CD8-positive, alpha-beta memory T cell (primary cell): ENCODE measurements around the gene SRMS. TPM values are rescaled to one million over a fixed set of nuclear protein-coding genes. Genes with fewer than 3 reads are reported as not detected.

Experiments used
- CTCF ChIA-PET: fragments of 350-600 bp; sonication (Branson Sonifier 250); formaldehyde crosslinking; loops from one replicate; lab custom pipeline; 2021; ENCODE audit warnings: antibody characterized with exemption; lab: Charles Lee
- POLR2A ChIA-PET: fragments of 350-600 bp; sonication (Branson Sonifier 250); formaldehyde crosslinking; loops from one replicate; lab custom pipeline; 2021; ENCODE audit warnings: antibody characterized with exemption; lab: Charles Lee
- DNase-seq, 5 donors: peaks; one replicate each; pipeline versions ENCODE4 v3.0.0 to v3.0.0-alpha.2; 2020 to 2022; ENCODE audit warnings: mixed read lengths in 1 of 5
- H3K27ac ChIP-seq: one replicate; pipeline ENCODE4 v1.7.0; 2013; ENCODE audit warnings: low read depth, mild to moderate bottlenecking, low read length, moderate library complexity
- H3K27me3 ChIP-seq: 2 replicates; pipeline ENCODE4 v1.7.0; 2013; ENCODE audit warnings: low read length, mild to moderate bottlenecking; ENCODE audit not compliant: insufficient read depth, poor library complexity, severe bottlenecking
- H3K36me3 ChIP-seq: 2 replicates; pipeline ENCODE4 v1.7.0; 2013; ENCODE audit warnings: mild to moderate bottlenecking, low read length, moderate library complexity; ENCODE audit not compliant: insufficient read depth
- H3K4me1 ChIP-seq: 2 replicates; pipeline ENCODE4 v1.7.0; 2013; ENCODE audit warnings: mild to moderate bottlenecking, low read length, moderate library complexity; ENCODE audit not compliant: insufficient read depth
- H3K4me3 ChIP-seq: 2 replicates; pipeline ENCODE4 v1.7.0; 2013; ENCODE audit warnings: mild to moderate bottlenecking, low read length
- H3K9me3 ChIP-seq: 2 replicates; pipeline ENCODE4 v1.7.0; 2013; ENCODE audit warnings: mild to moderate bottlenecking, low read length
- H3K27ac Mint-ChIP-seq, 8 donors: one replicate each; pipeline ENCODE4 v1.8.0; 2020 to 2021; ENCODE audit warnings: mixed read lengths in 8 of 8, mild to moderate bottlenecking in 6 of 8, inconsistent platforms in 3 of 8, moderate library complexity in 3 of 8
- H3K27me3 Mint-ChIP-seq, 2 donors: one replicate each; pipeline ENCODE4 v1.8.0; 2020 to 2021; ENCODE audit warnings: mixed read lengths in 2 of 2, mild to moderate bottlenecking in 1 of 2, moderate library complexity in 1 of 2
- H3K36me3 Mint-ChIP-seq, 3 donors: one replicate each; pipeline ENCODE4 v1.8.0; 2020 to 2021; ENCODE audit warnings: mixed read lengths in 3 of 3, inconsistent platforms in 1 of 3, mild to moderate bottlenecking in 1 of 3
- H3K4me1 Mint-ChIP-seq, 3 donors: one replicate each; pipeline ENCODE4 v1.8.0; 2020 to 2021; ENCODE audit warnings: mixed read lengths in 3 of 3, inconsistent platforms in 1 of 3, mild to moderate bottlenecking in 1 of 3
- H3K4me3 Mint-ChIP-seq, 7 donors: one replicate each; pipeline ENCODE4 v1.8.0; 2020 to 2021; ENCODE audit warnings: mixed read lengths in 7 of 7, mild to moderate bottlenecking in 6 of 7, moderate library complexity in 4 of 7, inconsistent platforms in 2 of 7
- H3K9me3 Mint-ChIP-seq, 5 donors: one replicate each; pipeline ENCODE4 v1.8.0; 2020 to 2022; ENCODE audit warnings: mixed read lengths in 5 of 5, mild to moderate bottlenecking in 3 of 5, moderate library complexity in 2 of 5, inconsistent platforms in 1 of 5
- polyA plus RNA-seq: library from polyadenylated mRNA; unstranded; fragments of 300-500 nt; fragmentation: Illumina TruSeq; gene quantifications from one replicate; pipeline ENCODE4 v1.2.3, GENCODE V29; 2021
- total RNA-seq, 2 experiments: library from RNA; stranded (reverse); gene quantifications; one replicate each; pipeline ENCODE4 v1.2.3, GENCODE V29; 2021

SRMS gene
- total and polyA plus RNA-seq, 3 experiments from 2014 or later: not detected

- Histone ChIP-seq H3K27me3 (no peaks in the 10 kb centered on the region), H3K4me1 (peaks cover 12% of the 10 kb centered on the region), H3K9me3 (no peaks in the 10 kb centered on the region), H3K36me3 (no peaks in the 10 kb centered on the region), H3K4me3 (no peak overlapping the region), H3K27ac (no peak overlapping the region)
- no peak for DNase-seq
- Mint-ChIP-seq H3K4me3 (no peak overlapping the region), H3K27me3 (no peaks in the 10 kb centered on the region), H3K36me3 (peaks cover 0 to 4% (median 2%) of the 10 kb centered on the region in 3 donors), H3K4me1 (peaks cover 0 to 5% (median 0%) of the 10 kb centered on the region in 3 donors), H3K27ac (peak overlapping the region in 1 of 8 donors; percentile 51), H3K9me3 (no peaks in the 10 kb centered on the region)
- POLR2A ChIA-PET: no interaction called here
- CTCF ChIA-PET: interaction anchor here (0.9 to 1.7 kb wide), 8 partner anchors 20 to 398 kb away, joined by 3 to 7 read pairs (median 3); partner anchors contain the start of genes PRPF6, PTK6 and STMN3
Measured at GRCh38 chr20:63582382-63583063, 35.0 kb upstream of the SRMS start.

DNA sequence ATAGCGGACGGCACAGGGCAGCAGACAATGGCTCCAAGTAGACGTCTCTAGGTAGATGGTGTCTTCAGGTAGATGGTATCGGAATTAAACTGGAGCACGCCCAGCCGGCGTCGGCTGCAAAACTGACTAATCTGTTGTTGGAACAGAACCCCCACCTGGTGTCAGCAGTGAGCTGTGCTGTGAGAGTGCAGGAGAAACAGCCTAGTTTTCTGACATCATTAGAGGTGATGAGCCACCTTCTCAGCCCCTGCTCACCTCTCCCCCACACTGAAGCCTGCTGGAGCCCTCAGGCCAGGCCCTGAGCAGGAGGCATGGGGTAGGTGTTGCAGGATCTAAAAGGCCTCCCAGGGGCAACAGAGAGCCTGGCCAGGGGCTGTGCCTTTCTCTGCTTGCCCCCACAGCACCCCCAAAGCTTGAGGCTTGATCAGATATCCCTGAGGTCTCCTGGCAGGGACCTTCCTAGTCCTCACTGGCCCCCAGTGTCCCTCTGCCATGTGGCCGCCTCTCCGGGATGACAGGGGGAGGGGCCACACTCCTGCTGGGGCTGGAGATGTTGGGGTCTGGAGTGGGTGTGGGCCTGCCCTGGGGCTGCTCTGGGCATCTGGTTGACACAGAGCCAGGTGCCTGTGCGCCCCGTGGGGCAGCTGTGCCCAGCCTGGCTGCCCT, 33.4 kb upstream of the SRMS start:
- Mint-ChIP-seq H3K27me3 (peaks cover 0 to 4% of the 10 kb centered on the region in 2 donors), H3K4me1 (peaks cover 1 to 5% (median 4%) of the 10 kb centered on the region in 3 donors), H3K9me3 (no peaks in the 10 kb centered on the region), H3K4me3 (peak overlapping the region in 1 of 7 donors; percentile 4), H3K27ac (no peak overlapping the region), H3K36me3 (no peaks in the 10 kb centered on the region)
- H3K27ac ChIP-seq: no peak overlapping the region
- H3K9me3 ChIP-seq: no peaks in the 10 kb centered on the region
- H3K4me1 ChIP-seq: peaks cover 8% of the 10 kb centered on the region
- CTCF ChIA-PET: interaction anchor here (1.0 to 1.7 kb wide), 9 partner anchors 8 to 477 kb away, joined by 3 to 8 read pairs (median 4); partner anchors contain the start of genes PTK6, RTEL1 and STMN3
- no peaks in the 10 kb centered on the region for H3K27me3 ChIP-seq
- H3K36me3 ChIP-seq: no peaks in the 10 kb centered on the region
- H3K4me3 ChIP-seq: no peak overlapping the region
- peak; percentile 47 to 85 (median 66) for DNase-seq
- POLR2A ChIA-PET: interaction anchor here (0.5 to 0.6 kb wide), 2 partner anchors 29 to 139 kb away, joined by 3 to 4 read pairs; no protein-coding TSS in a partner anchor

DNA sequence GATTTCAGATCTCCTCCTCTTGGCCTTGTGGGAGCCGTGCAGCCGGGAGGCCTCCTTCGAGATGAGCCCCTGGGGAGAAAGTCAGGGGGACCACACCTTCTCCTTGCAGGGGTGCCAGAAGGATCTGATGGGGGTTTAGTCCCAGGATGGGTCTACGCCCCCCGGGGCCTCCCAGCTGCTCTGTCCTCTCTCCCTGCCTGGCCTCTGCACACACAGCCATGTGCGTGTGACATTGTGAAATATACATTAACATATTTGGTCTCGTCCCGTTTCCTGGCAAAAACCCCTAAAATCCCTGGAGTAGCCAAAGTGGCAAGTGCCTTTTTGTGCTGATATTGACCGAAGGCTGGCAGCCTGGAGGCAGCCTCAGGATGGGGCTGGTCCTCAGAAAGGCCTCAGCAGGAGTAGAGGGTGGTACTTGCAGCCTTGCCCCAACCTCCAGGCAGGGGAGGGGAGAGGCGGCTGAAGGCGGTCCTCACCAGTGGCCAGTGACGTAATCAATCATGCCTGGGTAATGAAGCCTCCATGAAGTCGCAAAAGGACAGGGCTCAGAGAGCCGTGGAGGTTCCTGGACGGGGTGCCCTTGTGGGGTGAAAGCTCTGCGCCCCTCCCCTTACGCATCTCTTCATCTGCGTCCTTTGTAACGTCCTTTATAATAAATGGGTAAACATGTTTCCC, 31.6 kb upstream of the SRMS start:
- Histone ChIP-seq H3K27me3 (no peaks in the 10 kb centered on the region), H3K36me3 (no peaks in the 10 kb centered on the region), H3K27ac (no peak overlapping the region), H3K9me3 (no peaks in the 10 kb centered on the region), H3K4me1 (peaks cover 14% of the 10 kb centered on the region), H3K4me3 (no peak overlapping the region)
- CTCF ChIA-PET: interaction anchor here (0.6 to 3.9 kb wide), 2 partner anchors 40 to 465 kb away, joined by 3 to 18 read pairs; partner anchors contain the start of gene PTK6
- POLR2A ChIA-PET: no interaction called here
- H3K27me3 Mint-ChIP-seq: peaks cover 0 to 4% of the 10 kb centered on the region in 2 donors
- H3K36me3 Mint-ChIP-seq: no peaks in the 10 kb centered on the region
- H3K27ac Mint-ChIP-seq: no peak overlapping the region
- H3K4me1 Mint-ChIP-seq: peaks cover 3 to 5% (median 4%) of the 10 kb centered on the region in 3 donors
- no peak for DNase-seq
- no peaks in the 10 kb centered on the region for H3K9me3 Mint-ChIP-seq
- no peak overlapping the region for H3K4me3 Mint-ChIP-seq

GRCh38 chr20:63578224-63579016, 30.9 kb upstream of the SRMS start:
- Histone ChIP-seq H3K36me3 (no peaks in the 10 kb centered on the region), H3K9me3 (no peaks in the 10 kb centered on the region), H3K27ac (no peak overlapping the region), H3K4me3 (no peak overlapping the region), H3K4me1 (peaks cover 16% of the 10 kb centered on the region), H3K27me3 (no peaks in the 10 kb centered on the region)
- H3K27ac Mint-ChIP-seq: no peak overlapping the region
- CTCF ChIA-PET: interaction anchor here (3.9 kb wide), 1 partner anchor 39 kb away, joined by 18 read pairs; the partner anchor contains the start of gene PTK6
- H3K9me3 Mint-ChIP-seq: no peaks in the 10 kb centered on the region
- H3K36me3 Mint-ChIP-seq: no peaks in the 10 kb centered on the region
- no peak for DNase-seq
- no peak overlapping the region for H3K4me3 Mint-ChIP-seq
- POLR2A ChIA-PET: no interaction called here
- H3K4me1 Mint-ChIP-seq: peaks cover 3 to 5% (median 4%) of the 10 kb centered on the region in 3 donors
- peaks cover 0 to 4% of the 10 kb centered on the region in 2 donors for H3K27me3 Mint-ChIP-seq

DNA sequence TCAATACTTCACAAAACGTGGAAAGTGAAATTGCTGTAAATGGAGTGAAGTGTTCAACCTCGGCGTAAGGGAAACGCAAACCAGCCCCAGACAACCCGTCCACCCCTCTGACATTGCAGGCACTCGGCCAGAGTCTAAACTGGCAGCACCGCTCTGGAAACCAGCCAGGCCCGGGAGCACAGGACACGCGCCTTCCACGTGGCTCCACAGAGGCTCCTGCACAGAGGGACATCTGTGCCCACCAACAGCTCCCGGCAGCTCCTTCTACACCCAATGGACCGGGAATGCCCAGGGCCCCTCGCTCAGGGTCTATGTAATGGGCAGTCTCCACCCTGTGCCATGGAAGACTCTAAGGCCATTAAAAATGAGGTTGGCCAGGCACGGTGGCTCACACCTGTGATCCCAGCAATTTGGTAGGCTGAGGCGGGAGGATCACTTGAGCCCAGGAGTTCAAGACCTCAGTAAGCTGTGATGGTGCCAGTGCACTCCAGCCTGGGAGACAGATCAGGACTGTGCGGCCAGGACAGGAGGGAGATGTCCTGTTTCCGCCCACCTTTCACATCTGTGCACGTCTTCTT, 29.9 kb upstream of the SRMS start:
- CTCF ChIA-PET: interaction anchor here (1.5 to 3.9 kb wide), 2 partner anchors 38 to 130 kb away, joined by 3 to 18 read pairs; partner anchors contain the start of gene PTK6
- H3K27me3 ChIP-seq: no peaks in the 10 kb centered on the region
- no peak overlapping the region for H3K27ac Mint-ChIP-seq

GRCh38 chr20:63576311-63576710, 28.8 kb upstream of the SRMS start:
- no peak overlapping the region for H3K4me3 ChIP-seq
- H3K4me3 Mint-ChIP-seq: peak overlapping the region in 4 of 7 donors; percentile 17 to 69 (median 36)
- peaks cover 0 to 4% of the 10 kb centered on the region in 2 donors for H3K27me3 Mint-ChIP-seq
- no peak overlapping the region for H3K27ac ChIP-seq
- CTCF ChIA-PET: interaction anchor here (1.5 to 3.9 kb wide), 2 partner anchors 37 to 131 kb away, joined by 3 to 18 read pairs; partner anchors contain the start of gene PTK6
- no peak overlapping the region for H3K27ac Mint-ChIP-seq
- peaks cover 3 to 5% (median 4%) of the 10 kb centered on the region in 3 donors for H3K4me1 Mint-ChIP-seq
- peaks cover 24% of the 10 kb centered on the region for H3K4me1 ChIP-seq
- DNase-seq: no peak
- H3K9me3 Mint-ChIP-seq: no peaks in the 10 kb centered on the region
- no peaks in the 10 kb centered on the region for H3K36me3 Mint-ChIP-seq
- POLR2A ChIA-PET: no interaction called here
- H3K36me3 ChIP-seq: no peaks in the 10 kb centered on the region
- H3K9me3 ChIP-seq: no peaks in the 10 kb centered on the region
- H3K27me3 ChIP-seq: no peaks in the 10 kb centered on the region

More for the DNA sequence above, 29.9 kb upstream of the SRMS start:
- no peak overlapping the region for H3K4me3 Mint-ChIP-seq
- no peaks in the 10 kb centered on the region for H3K36me3 Mint-ChIP-seq
- H3K27me3 Mint-ChIP-seq: peaks cover 0 to 4% of the 10 kb centered on the region in 2 donors
- H3K9me3 Mint-ChIP-seq: no peaks in the 10 kb centered on the region
- H3K9me3 ChIP-seq: no peaks in the 10 kb centered on the region
- H3K4me1 ChIP-seq: peaks cover 24% of the 10 kb centered on the region
- peaks cover 3 to 5% (median 4%) of the 10 kb centered on the region in 3 donors for H3K4me1 Mint-ChIP-seq
- H3K4me3 ChIP-seq: no peak overlapping the region
- H3K27ac ChIP-seq: no peak overlapping the region
- no peak for DNase-seq
- H3K36me3 ChIP-seq: no peaks in the 10 kb centered on the region
- POLR2A ChIA-PET: no interaction called here
